B cell (primary cell): Measurements from ENCODE around the gene PLXNB1. TPM values are rescaled to one million over a fixed set of nuclear protein-coding genes. Genes with fewer than 3 reads are reported as not detected.
"Not testable (repeated sequence)": the region's sequence is repeated elsewhere in the genome, so short reads cannot be mapped to it uniquely, and the experiment has no call there.

Experiments used
- ATAC-seq: fragments of 200-7000 bp; cut with Tn5 transposase; one replicate; pipeline ENCODE4 v1.10.0; 2021; ENCODE audit warnings: low read depth, mild to moderate bottlenecking, moderate number of reproducible peaks, moderate library complexity
- CTCF ChIA-PET: fragments of 350-600 bp; sonication (Branson Sonifier 250); formaldehyde crosslinking; loops from one replicate; lab custom pipeline; 2021; ENCODE audit warnings: antibody characterized with exemption, inconsistent platforms; lab: Charles Lee
- POLR2A ChIA-PET: fragments of 350-600 bp; sonication (Branson Sonifier 250); formaldehyde crosslinking; loops from one replicate; lab custom pipeline; 2021; ENCODE audit warnings: antibody characterized with exemption; lab: Charles Lee
- DNase-seq: peaks from one replicate; pipeline ENCODE4 v3.0.0; 2013
- H2AFZ ChIP-seq: 2 replicates; pipeline ENCODE4 v1.6.1; 2012; ENCODE audit warnings: mild to moderate bottlenecking, low read depth, low read length; ENCODE audit not compliant: insufficient read depth, poor library complexity, severe bottlenecking
- H3K27ac ChIP-seq, 2 donors: 1 replicate in 1 of 2; 2 replicates in 1 of 2; pipeline ENCODE4 v1.5.1; 2012 to 2013; ENCODE audit warnings: low read length in 2 of 2, mild to moderate bottlenecking in 2 of 2, moderate library complexity in 1 of 2
- H3K27me3 ChIP-seq, 4 experiments: fragments of 200-600 bp in 1 of 4; sonication (generic) in 1 of 4; replicated peaks in 1 of 4; 1 replicate in 2 of 4; 2 replicates in 2 of 4; pipeline versions ENCODE4 v1.6.1 to v1.7.0; 2013 to 2016; ENCODE audit warnings: low read length in 3 of 4, mild to moderate bottlenecking in 2 of 4, mixed read lengths in 1 of 4, moderate library complexity in 1 of 4; ENCODE audit not compliant: insufficient read depth in 4 of 4, control insufficient read depth in 3 of 4; ENCODE audit errors: control extremely low read depth in 1 of 4
- H3K36me3 ChIP-seq, 2 experiments: replicated peaks in 1 of 2; 1 replicate in 1 of 2; 2 replicates in 1 of 2; pipeline versions ENCODE4 v1.6.1 to v1.7.1; 2013; ENCODE audit warnings: low read length in 1 of 2; ENCODE audit not compliant: insufficient read depth in 2 of 2, control insufficient read depth in 1 of 2; ENCODE audit errors: control extremely low read depth in 1 of 2, extremely low read depth in 1 of 2
- H3K4me1 ChIP-seq, 2 donors: fragments of 200-600 bp in 1 of 2; sonication (generic) in 1 of 2; 1 replicate in 1 of 2; 2 replicates in 1 of 2; pipeline versions ENCODE4 v1.5.1 to v1.6.1; 2013 to 2017; ENCODE audit warnings: low read length in 2 of 2; ENCODE audit not compliant: control insufficient read depth in 2 of 2, insufficient read depth in 2 of 2
- H3K4me2 ChIP-seq: replicated peaks from 2 replicates; pipeline ENCODE3; 2012; ENCODE audit warnings: mild to moderate bottlenecking, low read depth, low read length; ENCODE audit not compliant: poor library complexity, severe bottlenecking
- H3K4me3 ChIP-seq, 5 experiments: fragments of 200-600 bp in 1 of 5; sonication (generic) in 1 of 5; 1 replicate in 3 of 5; 2 replicates in 2 of 5; pipeline versions ENCODE4 v1.5.1 to v1.7.0; 2011 to 2016; ENCODE audit warnings: low read length in 4 of 5, mild to moderate bottlenecking in 4 of 5, low read depth in 2 of 5, control low read depth in 1 of 5, moderate library complexity in 1 of 5; ENCODE audit not compliant: insufficient read depth in 1 of 5; ENCODE audit errors: control extremely low read depth in 1 of 5, extremely low read depth in 1 of 5
- H3K79me2 ChIP-seq: fragments of 200-600 bp; sonication (generic); one replicate; pipeline ENCODE4 v1.6.0; 2016; ENCODE audit warnings: low read length; ENCODE audit not compliant: control insufficient read depth, insufficient read depth
- H3K9ac ChIP-seq: fragments of 200-600 bp; sonication (generic); 2 replicates; pipeline ENCODE4 v1.6.1; 2017; ENCODE audit warnings: mild to moderate bottlenecking, low read length, moderate library complexity
- H3K9me3 ChIP-seq, 3 donors: one replicate each; pipeline versions ENCODE4 v1.6.1 to v1.7.1; 2013; ENCODE audit warnings: low read length in 2 of 3; ENCODE audit not compliant: control insufficient read depth in 2 of 3, insufficient read depth in 1 of 3; ENCODE audit errors: control extremely low read depth in 1 of 3
- H4K20me1 ChIP-seq: 2 replicates; pipeline ENCODE4 v1.6.0; 2012; ENCODE audit warnings: mild to moderate bottlenecking, low read length; ENCODE audit not compliant: insufficient read depth, control insufficient read depth, poor library complexity, severe bottlenecking
- H3K27ac Mint-ChIP-seq: one replicate; pipeline ENCODE4 v1.8.0; 2021; ENCODE audit warnings: mixed read lengths
- H3K27me3 Mint-ChIP-seq: one replicate; pipeline ENCODE4 v1.8.0; 2021; ENCODE audit warnings: mixed read lengths
- H3K4me1 Mint-ChIP-seq: one replicate; pipeline ENCODE4 v1.8.0; 2021; ENCODE audit warnings: mixed read lengths
- H3K4me3 Mint-ChIP-seq: one replicate; pipeline ENCODE4 v1.8.0; 2021; ENCODE audit warnings: mixed read lengths
- H3K9me3 Mint-ChIP-seq: one replicate; pipeline ENCODE4 v1.8.0; 2022; ENCODE audit warnings: mixed read lengths; ENCODE audit not compliant: insufficient read depth
- EZH2 ChIP-seq: IDR thresholded peaks from 2 replicates; pipeline ENCODE4 v1.6.1; 2012; ENCODE audit warnings: borderline replicate concordance, low read depth, mild to moderate bottlenecking, moderate library complexity, low read length; ENCODE audit not compliant: insufficient read depth, poor library complexity, severe bottlenecking
- WGBS: methylation state at CpG from one replicate; pipeline ENCODE4 v1.1.5; 2013; ENCODE audit warnings: missing lambda C conversion rate; ENCODE audit not compliant: insufficient coverage; 5-methylcytosine and 5-hydroxymethylcytosine counted together
- intact Hi-C: fragments of 100-400 bp; cut with micrococcal nuclease; formaldehyde crosslinking; loops from one replicate; pipeline ENCODE4 v1.10.0; 2022
- polyA plus RNA-seq: library from polyadenylated mRNA; depleted of rRNA; stranded (reverse); fragments of >200 nt; gene quantifications from 2 replicates; pipeline ENCODE4 v1.2.3, GENCODE V29; 2012
- total RNA-seq, 2 donors: library from RNA; stranded (reverse); fragments of 120-200 nt in 1 of 2; gene quantifications; 1 replicate in 1 of 2; 2 replicates in 1 of 2; pipeline versions ENCODE4 v1.2.3 to v1.2.4, GENCODE V29; 2013 to 2022
- TF ChIP-seq, protein P1 (sequence below): fragments of 200-600 bp; IDR thresholded peaks from one replicate; pipeline ENCODE4 v1.8.0; 2022; ENCODE audit warnings: antibody characterized with exemption, mild to moderate bottlenecking

PLXNB1 gene
- total and polyA plus RNA-seq, 2 donors (not counting 1 experiment from before 2014, with no cell fraction given): 0.95 to 5.0 TPM

DNA sequence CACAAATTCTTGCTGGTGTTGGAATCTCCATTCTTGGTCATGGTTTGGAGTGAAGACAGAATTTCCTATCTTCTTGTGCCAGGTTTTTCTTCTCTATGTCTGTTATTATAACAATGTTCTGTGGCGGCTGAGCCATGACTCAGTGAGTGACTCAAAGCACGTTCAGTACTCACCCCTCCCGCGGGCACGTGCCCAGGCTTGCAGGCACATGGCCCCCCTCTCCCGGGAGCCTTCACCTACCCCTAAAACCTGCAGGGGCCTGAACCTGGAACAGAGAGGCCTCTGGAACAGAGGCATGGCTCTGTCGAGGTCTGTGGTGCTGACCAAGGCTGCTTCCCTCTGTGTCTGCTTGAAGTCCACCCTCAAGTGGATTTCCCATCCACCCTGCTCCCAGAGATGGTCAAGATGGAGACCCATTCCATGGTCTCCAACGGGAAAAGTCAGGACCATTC is 27.6 kb downstream of the PLXNB1 start:
- no peaks in the 10 kb centered on the region for H4K20me1 ChIP-seq
- Mint-ChIP-seq H3K9me3 (no peaks in the 10 kb centered on the region), H3K27me3 (peaks cover 7% of the 10 kb centered on the region), H3K4me1 (no peaks in the 10 kb centered on the region), H3K27ac (no peak overlapping the region), H3K4me3 (no peak overlapping the region)
- H3K4me3 ChIP-seq: no peak overlapping the region
- no peaks in the 10 kb centered on the region for H3K79me2 ChIP-seq
- POLR2A ChIA-PET: no interaction called here
- no peaks in the 10 kb centered on the region for H3K36me3 ChIP-seq
- no peak overlapping the region for H3K9ac ChIP-seq
- H3K27me3 ChIP-seq: no peaks in the 10 kb centered on the region
- H3K4me1 ChIP-seq: no peaks in the 10 kb centered on the region
- TF ChIP-seq, protein P1, sequence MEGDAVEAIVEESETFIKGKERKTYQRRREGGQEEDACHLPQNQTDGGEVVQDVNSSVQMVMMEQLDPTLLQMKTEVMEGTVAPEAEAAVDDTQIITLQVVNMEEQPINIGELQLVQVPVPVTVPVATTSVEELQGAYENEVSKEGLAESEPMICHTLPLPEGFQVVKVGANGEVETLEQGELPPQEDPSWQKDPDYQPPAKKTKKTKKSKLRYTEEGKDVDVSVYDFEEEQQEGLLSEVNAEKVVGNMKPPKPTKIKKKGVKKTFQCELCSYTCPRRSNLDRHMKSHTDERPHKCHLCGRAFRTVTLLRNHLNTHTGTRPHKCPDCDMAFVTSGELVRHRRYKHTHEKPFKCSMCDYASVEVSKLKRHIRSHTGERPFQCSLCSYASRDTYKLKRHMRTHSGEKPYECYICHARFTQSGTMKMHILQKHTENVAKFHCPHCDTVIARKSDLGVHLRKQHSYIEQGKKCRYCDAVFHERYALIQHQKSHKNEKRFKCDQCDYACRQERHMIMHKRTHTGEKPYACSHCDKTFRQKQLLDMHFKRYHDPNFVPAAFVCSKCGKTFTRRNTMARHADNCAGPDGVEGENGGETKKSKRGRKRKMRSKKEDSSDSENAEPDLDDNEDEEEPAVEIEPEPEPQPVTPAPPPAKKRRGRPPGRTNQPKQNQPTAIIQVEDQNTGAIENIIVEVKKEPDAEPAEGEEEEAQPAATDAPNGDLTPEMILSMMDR: no peak
- no peak for TF ChIP-seq EZH2
- H3K9me3 ChIP-seq: no peaks in the 10 kb centered on the region
- DNase-seq: peak; percentile 0
- CTCF ChIA-PET: interaction anchor here (0.6 to 8.0 kb wide), 11 partner anchors 22 to 289 kb away, joined by 3 to 330 read pairs (median 9); partner anchors contain the start of genes CCDC51, PFKFB4, PLXNB1 and SHISA5
- no peak for ATAC-seq
- H2AFZ ChIP-seq: no peak overlapping the region
- intact Hi-C loops: no loop called here
- H3K27ac ChIP-seq: no peak overlapping the region
- H3K4me2 ChIP-seq: no peak overlapping the region
- 88% methylated on average over 8 of the region's 8 CpGs for WGBS

DNA sequence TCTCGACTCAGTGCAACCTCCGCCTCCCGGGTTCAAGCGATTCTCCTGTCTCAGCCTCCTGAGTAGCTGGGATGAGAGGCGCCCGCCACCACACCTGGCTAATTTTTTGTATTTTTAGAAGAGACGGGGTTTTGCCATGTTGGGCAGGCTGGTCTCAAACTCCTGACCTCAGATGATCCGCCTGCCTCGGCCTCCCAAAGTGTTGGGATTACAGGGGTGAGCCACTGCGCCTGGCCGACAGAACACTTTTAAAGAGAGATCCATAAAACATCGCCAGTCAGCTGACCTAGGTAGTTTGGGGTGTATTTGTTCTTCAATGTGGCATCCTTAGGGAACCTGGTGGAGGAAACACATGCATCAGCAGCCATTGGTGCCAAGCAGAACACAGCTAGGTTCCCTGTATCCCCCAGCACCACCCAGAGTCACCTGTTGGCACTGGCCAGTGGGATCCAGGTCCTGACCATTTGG is 28.4 kb downstream of the PLXNB1 start:
- H3K27ac Mint-ChIP-seq, H3K36me3 ChIP-seq, H3K9me3 ChIP-seq, H3K79me2 ChIP-seq, H3K27me3 ChIP-seq, H3K4me3 ChIP-seq, H2AFZ ChIP-seq, ATAC-seq, H4K20me1 ChIP-seq, H3K9ac ChIP-seq, H3K4me1 Mint-ChIP-seq, DNase-seq, H3K9me3 Mint-ChIP-seq, H3K27ac ChIP-seq, H3K4me3 Mint-ChIP-seq, H3K27me3 Mint-ChIP-seq, H3K4me1 ChIP-seq, H3K4me2 ChIP-seq: not testable (repeated sequence)
- over 99% methylated on average over 12 of the region's 12 CpGs for WGBS
- CTCF ChIA-PET: interaction anchor here (0.6 to 8.0 kb wide), 58 partner anchors 8 to 884 kb away, joined by 3 to 330 read pairs (median 5); partner anchors contain the start of genes ATRIP, CCDC51, NCKIPSD and NME6
- POLR2A ChIA-PET: interaction anchor here (0.7 to 1.0 kb wide), 2 partner anchors 35 to 162 kb away, joined by 3 to 5 read pairs; no protein-coding TSS in a partner anchor
- intact Hi-C loops: loop anchor here (1.0 kb wide), 4 partner anchors 35 to 208 kb away; partner anchors contain the start of gene UQCRC1
